ENCODE data around the gene RGS2.

- TF ChIP-seq CTCF (IDR thresholded peaks at IDR 0.05) (no peak), POLR2A (IDR thresholded peaks at IDR 0.05) (no peak)
Measured at GRCh38 chr1:192821296-192821695, 12.5 kb downstream of the RGS2 start.
